HG02571 (cell line): ENCODE results near the gene TMPRSS9.

Experiments
- ATAC-seq: cut with Tn5 transposase; IDR thresholded peaks from one replicate; pipeline ENCODE4 v1.9.1; 2021; ENCODE audit warnings: mild to moderate bottlenecking, moderate library complexity; ENCODE audit not compliant: unreplicated experiment

Gene TMPRSS9

DNA sequence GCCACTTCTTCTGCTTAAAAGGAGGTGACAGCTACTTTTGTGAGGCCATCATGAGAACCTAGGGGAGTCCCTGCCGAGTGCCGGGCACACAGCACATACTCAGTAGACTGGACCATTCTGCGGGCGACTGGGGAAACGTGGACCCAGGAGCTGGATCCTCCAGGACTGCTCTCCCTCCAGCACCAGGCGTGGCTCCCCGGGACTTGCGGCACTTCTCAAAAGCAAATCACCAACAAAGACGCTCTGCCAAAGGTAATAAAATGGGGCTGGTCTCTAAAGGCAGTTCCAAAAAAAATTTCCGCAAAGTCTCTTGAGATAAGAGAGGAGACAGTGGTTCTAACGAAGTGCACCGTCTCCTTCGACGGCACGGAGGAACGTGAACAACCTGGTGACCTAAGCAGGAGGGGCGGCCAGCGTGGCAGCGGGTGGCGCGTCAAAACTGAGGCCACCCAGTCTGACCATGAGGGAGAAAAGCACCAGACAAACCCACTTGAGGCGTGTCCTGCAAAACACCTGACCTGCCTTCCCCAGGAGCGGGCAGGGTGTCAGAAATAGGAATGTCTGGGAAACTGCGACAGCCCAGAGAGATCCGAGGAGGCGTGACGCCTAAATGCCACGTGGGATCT is 1.4 kb upstream of the TMPRSS9 start:
- no peak for ATAC-seq

DNA sequence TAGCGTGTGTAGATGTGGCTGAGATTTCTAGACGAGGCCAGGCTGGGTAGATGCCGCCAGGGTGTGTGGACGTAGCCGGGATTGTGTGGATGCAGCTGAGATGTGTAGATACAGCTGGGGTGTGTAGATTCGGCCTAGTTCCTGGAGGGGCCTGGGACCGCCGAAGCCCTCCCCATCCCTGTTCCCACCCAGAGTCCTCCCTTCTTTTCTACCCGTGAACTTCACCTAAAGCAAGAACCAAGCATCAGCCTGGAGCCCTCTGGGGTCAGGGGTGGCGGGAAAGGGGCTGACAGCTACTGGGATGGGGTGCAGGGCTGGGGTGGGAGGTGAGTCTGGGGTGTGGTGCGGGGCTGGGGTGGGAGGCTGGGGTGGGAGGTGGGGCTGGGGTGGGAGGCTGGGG is 768 bp downstream of the TMPRSS9 start:
- no peak for ATAC-seq

DNA sequence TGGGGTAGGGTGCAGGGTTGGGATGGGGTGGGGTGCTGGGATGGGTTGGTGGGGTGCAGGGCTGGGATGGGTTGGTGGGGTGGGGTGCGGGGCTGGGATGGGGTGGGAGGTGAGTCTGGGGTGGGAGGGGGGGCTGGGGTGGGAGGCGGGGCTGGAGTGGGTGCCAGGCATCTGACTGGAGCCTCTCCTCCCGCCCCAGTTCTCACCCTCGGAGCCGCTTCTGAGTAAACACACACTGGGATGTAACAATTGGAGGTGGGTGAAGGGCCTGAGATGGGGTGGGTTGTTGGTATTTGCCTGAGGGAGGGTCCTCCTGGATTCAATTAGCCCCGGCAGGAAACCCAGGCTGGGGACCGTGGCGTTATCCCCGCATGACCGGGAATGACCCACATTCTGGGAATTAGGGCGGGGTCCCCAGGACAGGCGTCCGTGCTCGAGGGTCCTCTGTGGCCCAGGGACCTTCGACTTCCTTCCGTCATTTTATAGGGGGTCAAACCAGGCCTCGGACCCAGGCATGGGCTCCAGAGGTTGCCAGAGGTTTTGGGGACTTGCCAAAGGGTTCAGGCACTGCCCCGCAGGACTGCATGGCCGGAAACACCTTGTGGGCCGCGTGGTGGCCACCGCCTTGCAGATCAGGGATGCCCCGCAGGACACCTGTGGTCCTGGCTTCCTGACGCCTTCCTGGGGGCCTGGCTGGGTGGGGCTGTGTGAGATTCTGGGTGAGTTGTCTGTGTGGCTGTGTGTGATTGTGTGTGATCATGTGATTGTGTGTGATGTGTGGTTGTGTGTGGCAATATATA is 1.4 kb downstream of the TMPRSS9 start:
- no peak for ATAC-seq

DNA sequence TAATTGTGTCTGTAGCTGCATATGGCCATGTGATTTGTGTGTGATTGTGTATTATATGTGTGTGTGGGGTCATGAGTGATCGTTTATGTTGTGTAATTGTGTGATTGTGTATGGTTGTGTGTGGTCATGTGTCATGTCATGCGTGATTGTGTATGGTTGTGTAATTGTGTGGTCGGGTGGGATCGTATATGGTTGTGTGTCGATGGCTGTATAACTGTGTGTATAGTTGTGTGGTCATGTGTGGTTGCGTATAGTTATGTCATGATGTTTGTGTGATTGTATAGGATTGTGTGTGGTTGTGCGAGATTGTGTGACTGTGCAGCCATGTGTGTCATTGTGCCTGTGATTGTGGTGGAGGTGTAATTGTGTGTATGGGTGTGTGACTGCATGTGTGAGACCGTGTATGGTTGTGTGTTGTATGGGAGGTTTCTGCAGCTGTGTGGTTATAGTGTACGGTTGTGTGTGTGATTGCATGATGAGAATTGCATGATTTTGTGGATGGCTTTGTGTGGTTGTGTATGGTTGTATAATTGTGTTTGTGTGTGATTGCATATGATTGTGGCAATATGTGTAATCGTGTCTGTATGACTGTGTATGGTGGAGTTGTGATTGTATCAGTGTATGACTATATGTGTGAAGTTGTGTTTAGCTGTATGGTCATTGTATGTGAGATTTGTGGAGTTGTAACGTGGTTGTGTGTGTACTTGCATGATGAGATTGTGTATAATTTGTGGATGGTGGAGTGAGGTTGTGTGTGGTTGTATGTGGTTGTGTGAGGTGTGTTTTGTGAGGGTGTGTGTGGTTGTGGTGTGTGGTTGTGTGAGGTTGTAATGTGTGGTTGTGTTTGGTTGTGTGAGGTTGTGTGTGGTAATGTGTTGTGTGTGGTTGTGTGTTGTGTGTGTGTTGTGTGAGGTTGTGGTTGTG is 2.2 kb downstream of the TMPRSS9 start:
- ATAC-seq, result no peak

DNA sequence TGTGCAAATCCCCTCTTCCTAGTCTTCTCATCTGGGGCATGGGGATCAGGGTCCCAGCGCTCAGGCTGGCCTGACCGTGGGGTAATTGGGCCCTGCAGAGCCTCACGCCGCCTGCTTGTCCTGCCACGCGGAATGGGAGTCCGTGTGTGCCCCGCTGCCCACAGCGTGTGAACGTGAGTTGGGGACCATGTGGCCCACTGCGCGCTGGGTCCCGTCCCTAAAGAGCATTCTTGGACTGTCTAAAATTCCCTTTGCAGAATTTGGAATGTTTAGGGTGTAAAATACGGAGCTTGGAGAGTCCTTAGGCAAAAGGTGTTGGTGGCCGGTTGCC is 2.9 kb downstream of the TMPRSS9 start:
- no peak for ATAC-seq

DNA sequence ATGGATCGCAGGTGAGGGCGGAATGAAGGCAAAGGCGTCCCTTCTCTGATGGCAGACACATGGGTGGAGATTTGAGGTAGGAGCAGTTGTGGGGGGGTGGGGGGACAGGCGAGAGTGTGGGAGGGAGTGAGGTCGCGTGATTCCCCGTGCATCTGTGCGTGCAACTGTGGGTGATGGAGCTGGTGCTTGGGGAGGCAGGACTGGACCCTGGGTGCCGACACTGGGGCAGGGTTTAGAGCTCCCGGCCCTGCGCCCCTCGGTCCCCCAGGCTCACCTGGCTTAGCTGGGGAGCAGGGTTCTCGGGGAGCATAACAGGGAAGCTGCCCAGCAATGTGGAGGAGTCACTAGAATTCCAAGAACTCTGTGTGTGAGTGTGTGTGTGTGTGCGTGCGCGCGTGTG is 3.4 kb downstream of the TMPRSS9 start:
- ATAC-seq, result no peak

DNA sequence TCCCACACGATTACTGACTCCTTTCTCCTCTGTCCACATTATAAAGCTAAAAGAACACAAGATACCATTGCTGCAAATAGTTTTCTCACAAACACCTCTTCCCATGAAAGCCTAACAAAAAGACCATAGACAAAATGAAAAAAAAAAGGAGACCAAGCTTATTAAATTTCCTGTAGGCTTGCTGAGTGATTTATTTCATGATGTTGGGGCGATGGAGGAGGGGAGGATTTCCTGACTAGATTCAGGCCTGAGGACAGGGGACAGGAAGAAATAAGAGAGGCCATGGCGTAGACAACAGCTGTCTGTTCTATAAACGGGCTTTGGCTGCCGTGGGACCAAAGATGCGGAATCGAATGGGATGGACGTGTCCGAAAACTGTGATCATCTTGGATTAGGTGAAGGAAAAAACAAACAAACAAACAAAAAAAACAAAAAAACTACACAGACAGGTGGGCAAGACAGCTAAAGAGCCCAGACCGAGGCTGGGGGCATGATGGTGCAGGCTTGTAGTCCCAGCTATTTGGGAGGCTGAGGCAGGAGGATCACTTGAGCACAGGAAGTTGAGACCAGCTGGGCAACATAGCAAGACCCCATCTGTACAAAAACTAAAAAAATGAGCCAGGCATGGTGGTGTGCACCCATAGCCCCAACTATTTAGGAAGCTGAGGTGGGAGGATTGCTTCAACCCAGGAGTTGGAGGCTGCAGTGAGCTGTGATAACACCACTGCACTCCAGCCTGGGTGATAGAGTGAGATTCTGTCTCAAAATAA is 5.3 kb downstream of the TMPRSS9 start:
- no peak for ATAC-seq

DNA sequence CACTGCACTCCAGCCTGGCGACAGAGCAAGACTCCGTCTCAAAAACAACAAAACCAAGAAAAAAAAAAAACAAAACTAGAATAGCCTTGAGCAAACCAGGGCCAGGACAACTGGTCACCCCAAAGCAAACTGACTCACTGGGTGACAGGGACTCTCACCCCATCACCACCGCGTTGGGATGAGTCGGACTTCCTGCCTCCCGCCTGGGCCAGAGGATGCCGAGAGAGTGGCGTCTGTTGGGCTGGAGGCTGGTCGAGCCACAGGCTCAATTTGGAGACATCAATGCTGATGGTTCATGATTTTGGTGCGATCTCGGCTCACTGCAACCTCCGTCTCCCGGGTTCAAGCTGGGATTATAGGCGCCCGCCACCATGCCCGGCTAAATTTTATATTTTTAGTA is 11.6 kb downstream of the TMPRSS9 start:
- no peak for ATAC-seq

DNA sequence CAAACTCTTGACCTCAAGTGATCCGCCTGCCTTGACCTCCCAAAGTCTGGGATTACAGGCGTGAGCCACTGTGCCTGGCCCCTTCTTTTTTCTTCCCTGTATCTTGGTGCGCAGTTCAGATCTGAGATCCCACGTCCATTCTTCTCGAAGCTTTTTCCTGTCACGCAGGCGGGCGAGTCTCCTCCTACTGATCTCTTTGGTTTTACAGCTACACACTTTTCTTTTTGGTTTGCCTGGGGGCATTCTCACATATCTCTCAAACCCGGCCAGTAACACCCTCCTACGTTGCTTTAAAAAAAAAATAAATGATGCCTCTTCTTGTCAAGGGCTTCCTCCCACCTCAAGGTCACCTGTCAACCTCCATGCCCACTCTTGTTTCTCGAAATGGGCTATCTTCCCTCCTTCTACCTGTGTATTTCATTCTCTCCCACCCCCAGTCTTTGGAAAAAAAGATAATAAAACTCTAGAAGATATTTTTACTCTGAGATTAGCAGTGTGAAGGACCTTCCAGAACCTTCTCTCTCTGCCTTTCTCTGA is 12.1 kb downstream of the TMPRSS9 start:
- no peak for ATAC-seq

DNA sequence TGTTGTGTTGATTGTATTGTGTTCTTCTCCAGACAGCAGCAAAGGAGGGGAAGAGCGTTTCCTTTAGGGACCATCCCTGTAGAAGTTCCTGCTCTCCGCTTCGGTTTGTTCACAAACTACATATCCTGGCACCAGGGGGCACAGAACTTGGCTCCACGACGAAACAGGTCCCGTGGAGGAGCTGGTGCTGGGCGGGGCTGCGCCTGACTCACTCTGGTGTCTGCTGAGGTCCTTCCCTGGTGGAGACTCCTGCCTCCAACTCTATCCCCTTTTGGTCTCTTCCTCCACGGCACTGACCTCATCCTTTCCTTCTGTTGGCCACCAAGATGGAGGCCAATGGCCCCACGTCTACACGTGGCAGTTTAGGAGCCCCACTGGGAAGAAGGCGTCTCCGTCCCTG is 14.7 kb downstream of the TMPRSS9 start:
- ATAC-seq, result no peak

DNA sequence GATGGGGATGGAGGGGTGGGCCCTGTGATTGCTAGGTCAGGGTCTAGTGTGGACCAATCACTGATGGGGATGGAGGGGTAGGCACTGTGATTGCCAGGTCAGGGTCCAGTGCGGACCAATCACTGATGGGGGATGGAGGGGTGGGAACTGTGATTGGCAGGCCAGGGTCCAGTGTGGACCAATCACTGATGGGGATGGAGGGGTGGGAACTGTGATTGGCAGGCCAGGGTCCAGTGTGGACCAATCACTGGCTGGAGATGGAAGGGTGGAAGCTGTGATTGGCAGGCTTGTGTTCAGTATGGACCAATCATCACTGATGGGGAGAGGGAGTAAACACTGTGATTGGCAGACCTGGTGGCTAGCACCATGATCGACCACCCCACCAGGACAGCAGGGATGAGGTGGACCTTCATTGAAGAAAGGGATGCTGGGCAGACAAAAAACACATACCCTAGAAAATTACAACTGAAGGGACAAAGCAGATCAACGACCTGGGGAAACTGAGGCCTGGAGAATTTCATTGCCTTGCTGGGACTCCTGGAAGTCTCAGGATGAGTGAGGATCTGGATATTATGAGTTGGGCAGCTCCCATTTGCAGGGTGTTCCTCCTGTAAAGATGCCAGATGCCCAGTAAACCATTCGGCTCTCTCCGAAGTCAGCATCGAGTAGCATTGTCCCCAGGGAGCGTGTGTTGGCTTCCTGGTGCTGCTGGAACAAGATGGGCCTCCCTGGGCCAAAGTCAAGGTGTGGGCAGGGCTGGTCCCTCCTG is 15.5 kb downstream of the TMPRSS9 start:
- no peak for ATAC-seq

DNA sequence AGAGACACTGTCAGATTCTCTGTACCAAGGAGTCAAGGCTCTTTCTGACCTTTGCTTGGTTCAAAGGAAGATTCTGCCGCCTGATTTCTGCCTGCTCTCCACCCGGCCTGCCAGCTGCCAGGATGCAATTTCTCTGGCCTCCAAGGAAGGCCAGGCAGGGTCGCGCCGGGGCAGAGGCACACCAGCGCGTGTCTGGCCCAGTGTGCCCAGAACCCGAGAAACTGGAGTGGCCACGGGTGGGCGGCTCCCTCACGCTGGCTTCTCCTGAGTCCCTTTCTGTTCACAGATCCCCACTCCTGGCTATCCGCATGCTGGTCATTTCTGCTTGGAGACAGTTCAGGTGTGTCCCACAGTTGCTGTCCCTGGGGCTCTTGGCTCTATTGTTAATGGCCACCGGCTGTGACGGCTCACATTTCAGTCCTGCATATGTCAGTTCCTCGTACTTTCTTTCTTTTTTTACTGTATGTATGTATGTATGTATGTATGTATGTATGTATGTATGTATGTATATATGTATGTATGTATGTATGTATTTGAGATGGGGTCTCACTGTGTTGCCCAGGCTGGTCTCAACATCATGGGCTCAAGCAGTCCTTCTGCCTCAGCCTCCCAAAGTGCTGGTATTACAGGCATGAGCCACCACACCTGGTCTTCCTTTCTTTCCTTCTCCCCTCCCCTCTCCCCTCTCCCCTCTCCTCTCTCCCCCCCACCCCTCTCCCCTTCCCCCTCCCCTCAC is 16.9 kb downstream of the TMPRSS9 start:
- ATAC-seq, result no peak

DNA sequence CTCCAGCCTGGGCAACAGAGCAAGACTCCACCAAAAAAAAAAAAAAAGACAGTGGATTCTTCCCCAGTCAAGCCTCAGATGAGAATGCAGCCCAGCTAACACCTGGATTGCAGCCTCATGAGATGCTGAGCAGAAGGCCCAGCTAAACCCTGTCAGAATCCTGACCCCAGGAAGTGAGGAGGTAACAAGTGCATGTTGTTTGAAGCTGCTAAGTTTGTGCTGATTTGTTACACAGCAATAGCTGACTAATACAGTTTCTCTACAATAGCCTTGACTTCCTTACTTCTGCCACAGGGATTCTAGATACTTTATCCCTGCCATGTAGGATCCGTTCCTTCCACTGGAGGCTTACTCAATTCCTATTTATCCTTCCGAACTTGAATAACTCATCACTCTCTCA is 20.5 kb downstream of the TMPRSS9 start:
- no peak for ATAC-seq

DNA sequence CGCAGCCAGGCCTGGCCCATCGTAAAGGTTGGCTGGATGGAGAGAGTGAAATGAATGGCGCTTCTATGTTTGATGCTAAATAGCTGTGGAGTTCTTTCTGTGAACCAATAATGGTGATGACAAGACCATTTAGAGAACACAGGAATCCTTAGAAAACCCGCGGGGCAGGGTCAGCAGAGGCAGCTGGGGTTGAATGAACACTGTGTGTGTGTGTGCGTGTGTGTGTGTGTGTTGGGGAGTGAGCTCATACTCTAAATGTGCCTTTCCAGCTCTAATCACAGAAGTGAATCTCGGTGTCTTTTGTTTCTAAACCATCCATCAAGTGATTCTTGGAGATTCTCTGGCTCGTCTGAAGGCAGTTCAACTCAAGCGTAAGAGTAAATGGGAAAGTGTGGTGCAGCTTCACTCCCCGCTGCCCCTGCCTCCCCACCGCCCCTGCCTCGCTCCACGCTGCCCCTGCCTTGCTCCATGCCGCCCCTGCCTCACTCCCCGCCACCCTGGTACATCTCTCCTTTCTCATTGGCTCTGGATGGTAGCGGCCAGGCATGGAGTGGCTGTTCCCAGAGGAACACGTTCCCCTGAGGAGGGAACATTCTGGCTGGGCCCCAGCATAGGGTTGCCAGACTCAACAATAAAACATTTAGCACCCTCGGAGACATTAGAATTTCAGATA is 21.2 kb downstream of the TMPRSS9 start:
- no peak for ATAC-seq

DNA sequence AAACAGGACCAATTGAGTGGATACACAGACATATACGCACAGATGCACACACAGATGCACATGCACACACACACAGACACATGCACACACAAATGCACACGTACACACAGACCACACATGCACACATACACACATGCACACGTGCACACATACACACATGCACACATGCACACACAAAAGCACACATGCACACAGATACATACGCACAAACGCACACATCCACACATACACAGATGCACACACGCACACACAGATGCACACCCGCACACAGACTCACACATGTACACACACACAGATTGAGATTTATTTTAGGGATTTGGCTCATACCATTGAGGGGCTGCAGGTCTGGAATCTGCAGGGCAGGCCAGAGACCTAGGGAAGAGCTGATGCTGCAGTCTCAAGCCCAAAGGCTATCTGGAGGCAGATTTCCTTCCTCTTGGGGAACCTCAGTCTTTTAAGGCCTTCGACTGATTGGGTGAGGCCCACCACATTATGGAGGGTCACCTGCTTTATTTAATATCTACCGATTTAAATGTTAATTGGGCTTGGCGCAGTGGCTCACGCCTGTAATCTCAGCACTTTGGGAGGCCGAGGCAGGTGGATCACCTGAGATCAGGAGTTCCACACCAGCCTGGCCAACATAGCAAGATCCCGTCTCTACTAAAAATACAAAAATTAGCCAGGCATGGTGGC is 22.6 kb downstream of the TMPRSS9 start:
- ATAC-seq, result no peak

DNA sequence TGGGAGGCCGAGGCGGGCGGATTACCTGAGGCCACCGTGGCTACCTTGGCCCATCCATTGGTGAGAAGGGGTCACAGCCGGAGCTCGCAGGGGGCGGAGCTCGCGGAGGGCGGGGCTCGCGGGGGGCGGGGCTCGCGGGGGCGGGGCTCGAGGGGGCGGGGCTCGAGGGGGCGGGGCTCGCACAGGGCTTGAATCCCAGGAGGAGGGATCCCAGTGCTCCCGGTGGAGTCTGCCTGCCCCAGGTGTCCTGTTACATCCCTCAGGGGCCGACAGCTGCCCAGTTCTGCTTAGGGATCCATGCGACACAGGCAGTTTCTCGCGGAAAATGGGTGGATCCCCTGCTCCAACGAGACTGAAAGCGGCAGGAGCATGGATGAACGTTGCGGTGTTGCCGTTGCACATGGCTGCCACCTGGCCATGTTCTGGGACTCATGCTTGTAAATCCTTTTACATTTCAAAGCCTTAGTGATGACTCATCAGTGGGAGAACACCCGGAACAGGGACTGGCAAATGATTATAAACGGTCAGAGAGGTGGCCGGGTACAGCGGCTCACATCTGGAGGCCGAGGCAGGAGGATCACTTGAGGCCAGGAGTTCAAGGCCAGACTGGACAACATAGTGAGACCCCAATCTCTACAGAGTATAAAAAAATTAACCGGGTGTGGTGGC is 25.1 kb downstream of the TMPRSS9 start:
- no peak for ATAC-seq

DNA sequence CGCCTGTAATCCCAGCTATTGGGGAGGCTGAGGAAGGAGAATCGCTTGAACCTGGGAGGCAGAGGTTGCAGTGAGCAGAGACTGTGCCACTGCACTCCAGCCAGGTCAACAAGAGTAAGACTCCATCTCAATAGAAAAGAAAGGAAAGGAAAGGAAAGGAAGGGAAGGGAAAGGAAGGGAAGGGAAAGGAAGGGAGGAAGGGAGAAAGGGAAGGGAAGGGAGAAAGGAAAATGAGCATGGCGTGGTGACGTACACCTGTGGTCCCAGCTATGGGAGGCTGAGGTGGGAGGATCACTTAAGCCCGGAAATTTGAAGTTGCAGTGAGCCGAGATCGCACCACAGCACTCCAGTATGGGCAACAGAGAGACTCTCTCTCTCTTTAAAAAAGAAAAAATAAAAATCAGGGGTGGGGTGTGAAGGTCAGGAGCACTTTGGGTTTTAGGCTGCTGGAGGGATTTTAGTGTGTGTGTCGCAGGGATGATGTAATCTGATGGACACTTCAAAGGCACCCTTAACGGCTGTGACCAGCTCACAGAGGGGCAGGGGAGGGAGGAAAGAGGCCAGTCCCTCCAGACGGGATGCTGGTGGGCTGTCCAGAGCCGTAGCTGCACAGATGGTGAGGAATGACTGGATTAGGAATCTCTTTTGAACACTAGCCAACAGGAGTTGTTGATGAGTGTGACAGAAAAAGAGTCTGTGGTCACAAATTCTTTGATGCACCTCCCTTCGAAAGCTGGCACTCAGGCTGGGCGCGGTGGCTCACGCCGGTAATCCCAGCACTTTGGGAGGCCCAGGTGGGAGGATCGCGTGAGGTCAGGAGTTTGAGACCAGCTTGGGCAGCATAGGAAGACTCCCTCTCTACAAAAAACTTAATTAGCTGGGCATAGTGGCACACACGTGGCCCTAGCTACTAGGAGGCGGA is 27.6 kb downstream of the TMPRSS9 start:
- no peak for ATAC-seq
